Breast epithelium (tissue), 4 donors: ENCODE measurements around the gene PUM1. TPM values are rescaled to one million over a fixed set of nuclear protein-coding genes. Genes with fewer than 3 reads are reported as not detected.
A peak's percentile ranks its signal among the peaks of the same experiment; 100 is the strongest.

ENCODE experiments used
- DNase-seq, 2 donors: peaks; one replicate each; pipeline ENCODE4 v3.0.0-alpha.2; 2019; ENCODE audit warnings: low spot score in 2 of 2
- H3K27ac ChIP-seq, 2 donors: fragments of 200-600 bp; sonication (generic) in 1 of 2; one replicate each; pipeline ENCODE4 v1.5.1; 2016 to 2019; ENCODE audit warnings: mild to moderate bottlenecking in 1 of 2
- H3K27me3 ChIP-seq, 2 donors: fragments of 200-600 bp; sonication (generic) in 1 of 2; one replicate each; pipeline versions ENCODE4 v1.5.1 to v1.6.0; 2017 to 2019; ENCODE audit warnings: control low read depth in 1 of 2, mild to moderate bottlenecking in 1 of 2
- H3K36me3 ChIP-seq: fragments of 200-600 bp; one replicate; pipeline ENCODE4 v1.5.1; 2019
- H3K4me1 ChIP-seq, 2 donors: fragments of 200-600 bp; sonication (generic); one replicate each; pipeline ENCODE4 v1.5.1; 2016 to 2019; ENCODE audit warnings: control low read depth in 1 of 2
- H3K4me3 ChIP-seq, 3 donors: fragments of 200-600 bp; sonication (generic); 1 replicate in 2 of 3; 2 replicates in 1 of 3; pipeline ENCODE4 v1.5.1; 2016 to 2019; ENCODE audit warnings: mild to moderate bottlenecking in 3 of 3, moderate library complexity in 2 of 3
- H3K9me3 ChIP-seq, 2 donors: fragments of 200-600 bp; sonication (generic) in 1 of 2; one replicate each; pipeline ENCODE4 v1.5.1; 2016 to 2019; ENCODE audit warnings: control low read depth in 1 of 2
- POLR2A ChIP-seq: fragments of 450-650 bp; IDR thresholded peaks from one replicate; pipeline ENCODE4 v1.6.1; 2016; ENCODE audit warnings: antibody characterized with exemption, mild to moderate bottlenecking, moderate library complexity
- POLR2AphosphoS5 ChIP-seq, 3 donors: sonication (generic); formaldehyde crosslinking; IDR thresholded peaks; one replicate each; pipeline ENCODE4 v1.6.1; 2017; ENCODE audit warnings: antibody characterized with exemption in 3 of 3
- intact Hi-C: fragments of 100-400 bp; cut with DNase I; formaldehyde crosslinking; loops from one replicate; pipeline ENCODE4 v1.15.1; 2023; ENCODE audit warnings: low total_unique reads
- total RNA-seq, 3 donors: library from RNA; depleted of rRNA; stranded (reverse); fragments of >200 nt; gene quantifications; one replicate each; pipeline ENCODE4 v1.1.0, GENCODE V29; 2016
- TF ChIP-seq, protein P1 (sequence below), 3 donors: fragments of 450-650 bp; IDR thresholded peaks; one replicate each; pipeline ENCODE4 v1.5.1; 2016 to 2017; ENCODE audit warnings: antibody characterized with exemption in 3 of 3, mild to moderate bottlenecking in 3 of 3, moderate library complexity in 3 of 3

PUM1 gene
- total RNA-seq, 3 donors from 2014 or later, result 93.8 to 149 (median 116) TPM

DNA sequence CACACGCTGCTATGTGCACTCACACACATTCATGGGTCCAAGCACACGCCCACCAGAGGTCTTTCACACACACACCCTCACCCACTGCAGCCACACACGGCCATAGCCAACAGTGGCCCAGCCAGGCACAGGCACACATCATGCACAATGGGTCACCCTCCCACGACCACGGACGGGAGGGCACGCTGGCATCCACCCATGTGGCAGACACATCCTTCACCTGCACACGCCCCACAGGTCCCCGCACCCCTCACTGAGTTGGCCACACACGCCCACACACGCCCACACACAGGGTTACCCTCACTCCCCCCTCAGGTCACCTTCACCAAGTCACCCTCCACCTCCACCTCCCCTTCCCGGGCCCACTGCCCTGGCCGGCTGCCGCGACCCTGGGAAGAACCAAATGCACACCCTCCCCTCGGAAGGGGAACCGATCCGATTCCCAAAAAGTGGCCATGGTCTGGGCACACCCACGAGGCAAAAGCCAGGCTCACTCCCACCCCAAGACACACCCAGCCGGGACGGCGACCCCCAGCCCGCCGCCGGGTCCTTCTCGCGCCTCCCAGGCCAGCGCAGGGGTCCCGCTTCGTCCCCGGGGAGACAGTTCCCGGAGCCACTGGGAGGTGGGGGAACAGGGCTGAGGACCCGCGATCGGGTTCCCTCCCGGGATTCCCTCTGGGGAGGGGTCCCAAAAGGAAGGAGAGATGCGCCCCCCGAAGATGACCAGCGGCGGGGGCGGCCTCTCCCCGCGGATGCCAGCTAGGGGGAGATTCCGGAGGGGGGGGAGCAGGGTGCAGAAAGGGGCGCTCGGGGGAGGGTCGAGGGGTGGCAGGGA lies 157.8 kb downstream of the PUM1 start:
- H3K9me3 ChIP-seq, result no peaks in the 10 kb centered on the region
- DNase-seq, result no peak
- intact Hi-C loops, result no loop called here
- H3K27me3 ChIP-seq, result no peaks in the 10 kb centered on the region
- H3K4me3 ChIP-seq, result peak overlapping the region; percentile 51 to 75 (median 67)
- peaks cover 2 to 3% of the 10 kb centered on the region in 2 donors for H3K4me1 ChIP-seq
- peak overlapping the region; percentile 82 to 87 for H3K27ac ChIP-seq
- no peaks in the 10 kb centered on the region for H3K36me3 ChIP-seq
- TF ChIP-seq, protein P1, sequence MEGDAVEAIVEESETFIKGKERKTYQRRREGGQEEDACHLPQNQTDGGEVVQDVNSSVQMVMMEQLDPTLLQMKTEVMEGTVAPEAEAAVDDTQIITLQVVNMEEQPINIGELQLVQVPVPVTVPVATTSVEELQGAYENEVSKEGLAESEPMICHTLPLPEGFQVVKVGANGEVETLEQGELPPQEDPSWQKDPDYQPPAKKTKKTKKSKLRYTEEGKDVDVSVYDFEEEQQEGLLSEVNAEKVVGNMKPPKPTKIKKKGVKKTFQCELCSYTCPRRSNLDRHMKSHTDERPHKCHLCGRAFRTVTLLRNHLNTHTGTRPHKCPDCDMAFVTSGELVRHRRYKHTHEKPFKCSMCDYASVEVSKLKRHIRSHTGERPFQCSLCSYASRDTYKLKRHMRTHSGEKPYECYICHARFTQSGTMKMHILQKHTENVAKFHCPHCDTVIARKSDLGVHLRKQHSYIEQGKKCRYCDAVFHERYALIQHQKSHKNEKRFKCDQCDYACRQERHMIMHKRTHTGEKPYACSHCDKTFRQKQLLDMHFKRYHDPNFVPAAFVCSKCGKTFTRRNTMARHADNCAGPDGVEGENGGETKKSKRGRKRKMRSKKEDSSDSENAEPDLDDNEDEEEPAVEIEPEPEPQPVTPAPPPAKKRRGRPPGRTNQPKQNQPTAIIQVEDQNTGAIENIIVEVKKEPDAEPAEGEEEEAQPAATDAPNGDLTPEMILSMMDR (IDR thresholded peaks at IDR 0.05), result no peak
- TF ChIP-seq POLR2A, result no peak
- TF ChIP-seq POLR2AphosphoS5 (IDR thresholded peaks at IDR 0.05), result no peak

DNA sequence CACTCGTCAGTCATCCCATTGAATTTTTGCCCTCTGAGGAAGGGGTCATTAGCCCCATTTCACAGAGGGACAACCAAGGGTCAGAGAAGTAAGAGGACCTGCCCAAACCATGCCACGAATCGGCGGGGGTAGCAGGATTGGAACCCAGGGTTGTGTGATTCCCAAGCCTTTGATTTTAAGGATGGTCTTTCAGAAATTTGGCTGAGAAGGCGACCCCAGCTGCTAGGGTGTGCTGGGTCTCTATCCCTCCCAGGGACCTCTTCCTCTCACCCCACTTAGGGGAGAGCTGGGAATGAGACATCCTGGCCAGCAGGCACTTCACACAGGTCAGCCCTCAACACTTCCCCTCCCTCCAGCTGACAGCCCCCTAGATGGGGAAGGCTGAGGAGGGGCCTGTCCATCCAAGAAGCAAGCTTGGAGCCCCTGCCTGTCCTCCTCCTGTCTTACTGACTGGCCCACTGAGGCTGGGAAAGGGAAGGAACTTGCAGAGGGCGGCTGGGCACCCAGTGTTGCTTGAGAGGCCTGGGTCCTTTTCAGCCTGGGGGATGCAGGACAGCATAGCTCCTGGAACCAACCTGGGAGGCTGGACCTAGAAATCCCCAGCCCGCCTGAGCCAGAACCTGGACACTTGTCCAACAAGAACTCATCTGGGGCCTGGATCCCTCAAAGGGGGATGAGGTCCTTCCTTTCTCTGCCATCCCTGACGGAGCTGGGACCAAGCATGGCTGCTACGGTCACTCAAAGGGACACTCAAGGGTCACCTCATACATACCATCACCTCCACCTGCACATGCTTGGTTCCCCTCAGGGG lies 158.7 kb downstream of the PUM1 start:
- intact Hi-C loops, result no loop called here
- Histone ChIP-seq H3K4me3 (peak overlapping the region in 2 of 3 donors; percentile 67 to 75), H3K4me1 (peaks cover 11% of the 10 kb centered on the region in 2 donors), H3K9me3 (no peaks in the 10 kb centered on the region), H3K36me3 (no peaks in the 10 kb centered on the region), H3K27me3 (no peaks in the 10 kb centered on the region), H3K27ac (peak overlapping the region; percentile 82 to 87)
- TF ChIP-seq, protein P1 (IDR thresholded peaks at IDR 0.05), result no peak
- no peak for TF ChIP-seq POLR2AphosphoS5 (IDR thresholded peaks at IDR 0.05)
- TF ChIP-seq POLR2A, result no peak
- DNase-seq, result no peak

DNA sequence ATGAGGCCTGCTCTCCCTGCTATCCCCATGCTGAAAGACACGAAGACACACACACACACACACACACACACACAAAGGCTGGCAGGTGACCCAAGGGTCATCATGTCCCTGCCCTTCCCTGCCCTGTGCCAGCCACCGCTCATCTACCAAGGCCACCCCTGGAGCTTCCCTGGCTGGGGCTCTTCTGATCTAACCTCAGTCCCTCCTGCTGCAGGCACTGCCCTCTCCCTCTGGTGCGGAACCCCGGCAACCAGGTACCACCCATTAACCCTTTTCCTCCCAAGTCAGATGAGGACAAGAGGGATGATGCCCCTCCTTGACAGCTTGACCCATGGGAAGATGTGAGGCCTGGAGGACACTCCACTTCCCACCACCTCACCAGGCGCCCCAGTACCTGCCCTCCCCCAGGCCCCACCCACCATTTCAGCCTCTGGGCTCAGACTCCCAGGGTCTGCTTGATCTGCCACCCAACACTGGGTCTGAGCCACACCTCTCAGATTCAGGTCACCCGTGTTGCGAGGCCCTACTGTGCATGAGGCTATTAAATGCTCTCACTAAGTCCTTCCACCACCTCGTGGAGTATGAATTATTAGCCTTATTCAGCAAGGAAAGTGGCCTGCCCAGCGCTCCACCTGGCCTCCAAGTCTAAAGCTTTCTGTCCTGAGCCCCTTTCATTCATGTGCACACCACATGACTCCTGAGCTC lies 159.4 kb downstream of the PUM1 start:
- H3K9me3 ChIP-seq, result no peaks in the 10 kb centered on the region
- peak overlapping the region; percentile 82 to 87 for H3K27ac ChIP-seq
- DNase-seq, result no peak
- no peaks in the 10 kb centered on the region for H3K27me3 ChIP-seq
- H3K36me3 ChIP-seq, result no peaks in the 10 kb centered on the region
- H3K4me1 ChIP-seq, result peaks cover 13 to 14% of the 10 kb centered on the region in 2 donors
- intact Hi-C loops, result no loop called here
- peak overlapping the region in 2 of 3 donors; percentile 2 to 75 for H3K4me3 ChIP-seq
- TF ChIP-seq POLR2AphosphoS5 (IDR thresholded peaks at IDR 0.05) (no peak), POLR2A (no peak)

DNA sequence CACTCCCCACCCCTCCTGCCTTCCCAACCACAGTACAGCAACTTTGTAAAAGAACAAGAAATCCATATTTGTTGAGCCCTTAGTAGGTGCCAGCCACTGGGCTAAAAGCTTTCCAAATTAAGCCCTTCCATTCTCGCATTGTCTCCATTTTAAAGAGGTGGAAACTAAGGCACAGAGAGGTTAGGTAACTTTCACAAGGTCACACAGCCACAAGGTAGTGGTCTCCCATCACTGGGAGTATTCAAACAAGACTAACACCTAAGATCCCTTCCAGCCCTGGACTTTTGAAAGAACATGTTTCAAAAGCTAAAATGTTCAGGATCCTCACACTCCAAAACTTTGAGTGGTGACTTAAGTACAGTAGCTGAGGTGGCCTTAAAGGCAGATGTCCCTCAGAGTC lies 160.1 kb downstream of the PUM1 start:
- TF ChIP-seq POLR2A (no peak), POLR2AphosphoS5 (IDR thresholded peaks at IDR 0.05) (no peak)
- TF ChIP-seq, protein P1 (IDR thresholded peaks at IDR 0.05), result no peak
- no peaks in the 10 kb centered on the region for H3K9me3 ChIP-seq
- H3K36me3 ChIP-seq, result no peaks in the 10 kb centered on the region
- H3K27ac ChIP-seq, result peak overlapping the region; percentile 82 to 87
- H3K4me3 ChIP-seq, result peak overlapping the region in 2 of 3 donors; percentile 2 to 75
- DNase-seq, result no peak
- H3K27me3 ChIP-seq, result no peaks in the 10 kb centered on the region
- H3K4me1 ChIP-seq, result peaks cover 14 to 15% of the 10 kb centered on the region in 2 donors
- intact Hi-C loops, result no loop called here

DNA sequence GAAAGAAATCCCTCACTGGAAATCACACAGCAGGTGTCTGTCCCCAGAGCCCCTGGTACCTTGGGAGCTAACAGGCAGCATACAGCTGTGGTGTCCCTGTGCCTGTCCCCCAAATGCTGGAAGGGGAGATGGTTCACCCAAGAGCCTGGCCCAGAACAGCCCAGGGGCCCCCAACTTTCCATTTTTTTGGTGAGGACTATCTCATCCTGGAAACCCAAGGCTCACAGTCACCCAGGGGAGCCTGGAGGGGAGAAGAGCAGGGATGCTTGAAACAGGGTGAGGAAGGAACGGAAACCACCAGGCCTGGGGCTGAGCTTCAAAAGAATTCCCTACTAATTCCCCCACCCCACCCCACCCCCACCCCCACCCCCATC lies 160.6 kb downstream of the PUM1 start:
- Histone ChIP-seq H3K27ac (peak overlapping the region; percentile 55 to 89), H3K4me1 (peaks cover 14 to 15% of the 10 kb centered on the region in 2 donors), H3K36me3 (no peaks in the 10 kb centered on the region), H3K27me3 (no peaks in the 10 kb centered on the region), H3K9me3 (no peaks in the 10 kb centered on the region), H3K4me3 (no peak overlapping the region)
- TF ChIP-seq POLR2A, result no peak
- TF ChIP-seq, protein P1 (IDR thresholded peaks at IDR 0.05), result no peak
- no peak for TF ChIP-seq POLR2AphosphoS5 (IDR thresholded peaks at IDR 0.05)
- intact Hi-C loops, result no loop called here
- no peak for DNase-seq
